HepG2 (cell line): ENCODE measurements around the gene CIAO2A. TPM values are rescaled to one million over a fixed set of nuclear protein-coding genes. Genes with fewer than 3 reads are reported as not detected.

Experiments
- ATAC-seq: fragments of 200-7000 bp; cut with Tn5 transposase; 3 replicates; pipeline ENCODE4 v1.9.1; 2020; ENCODE audit warnings: mild to moderate bottlenecking, moderate library complexity
- BruUV-seq: library from RNA; stranded (reverse); fragments of 400-500 nt; replicated peaks from 2 replicates; lab custom pipeline; 2021; lab: Mats Ljungman, UMichigan
- CTCF ChIA-PET: fragments of 300-600 bp; formaldehyde crosslinking; extraction: SDS; loops from one replicate; lab custom pipeline; 2021; ENCODE audit warnings: low total read pairs, inconsistent platforms, low intra/inter-chr PET ratio; lab: Yijun Ruan, JAX
- POLR2A ChIA-PET: fragments of 350-600 bp; sonication (Branson Sonifier 250); formaldehyde crosslinking; loops from one replicate; lab custom pipeline; 2020; ENCODE audit warnings: antibody characterized with exemption, inconsistent platforms; lab: Yijun Ruan, JAX
- DNase-seq: peaks from one replicate; pipeline ENCODE4 v3.0.0-alpha.2; 2015; ENCODE audit warnings: low spot score
- FAIRE-seq: peaks from 3 replicates; lab custom pipeline; 2011; peaks lifted over from hg19 to GRCh38; lab: Jason Lieb, UNC
- H2AFZ ChIP-seq: one replicate; pipeline ENCODE4 v1.6.1; 2011; ENCODE audit warnings: low read length, inconsistent platforms
- H3K27ac ChIP-seq: fragments of 300-600 bp; 3 replicates; pipeline ENCODE4 v1.8.0; 2011; ENCODE audit warnings: mixed run types, mild to moderate bottlenecking, mixed read lengths, low read length, inconsistent platforms; ENCODE audit not compliant: insufficient read depth; ENCODE audit errors: extremely low read length
- H3K27me3 ChIP-seq, 2 experiments: fragments of 200-600 bp in 1 of 2; 2 replicates in 1 of 2; 3 replicates in 1 of 2; pipeline versions ENCODE4 v1.6.0 to v1.8.0; 2011; ENCODE audit warnings: low read length in 2 of 2, mild to moderate bottlenecking in 2 of 2, moderate library complexity in 2 of 2, inconsistent platforms in 1 of 2; ENCODE audit not compliant: insufficient read depth in 2 of 2, control insufficient read depth in 1 of 2
- H3K36me3 ChIP-seq, 2 experiments: fragments of 200-600 bp in 1 of 2; replicated peaks in 1 of 2; 2 replicates in 1 of 2; 3 replicates in 1 of 2; pipeline versions ENCODE4 v1.5.1 to v1.8.0; 2011; ENCODE audit warnings: low read length in 2 of 2, inconsistent platforms in 1 of 2; ENCODE audit not compliant: insufficient read depth in 2 of 2, control insufficient read depth in 1 of 2
- H3K4me1 ChIP-seq: 2 replicates; pipeline ENCODE4 v1.5.1; 2012; ENCODE audit warnings: low read length, inconsistent platforms; ENCODE audit not compliant: insufficient read depth
- H3K4me2 ChIP-seq: 2 replicates; pipeline ENCODE4 v1.6.0; 2011; ENCODE audit warnings: low read depth, low read length, inconsistent platforms
- H3K4me3 ChIP-seq, 3 experiments: fragments of 200-600 bp in 1 of 3; sonication (generic), shearing (Covaris generic) in 1 of 3; replicated peaks in 1 of 3; 2 replicates each; pipeline ENCODE4 v1.5.1; 2011 to 2016; ENCODE audit warnings: low read length in 3 of 3, inconsistent platforms in 2 of 3, low read depth in 2 of 3, mild to moderate bottlenecking in 2 of 3, control low read depth in 1 of 3, mixed read lengths in 1 of 3; ENCODE audit not compliant: insufficient read depth in 1 of 3
- H3K79me2 ChIP-seq: one replicate; pipeline ENCODE4 v1.6.1; 2011; ENCODE audit warnings: low read length, inconsistent platforms; ENCODE audit not compliant: insufficient read depth
- H3K9ac ChIP-seq: 2 replicates; pipeline ENCODE4 v1.6.0; 2011; ENCODE audit warnings: mild to moderate bottlenecking, low read depth, low read length, inconsistent platforms; ENCODE audit not compliant: insufficient read depth
- H3K9me3 ChIP-seq: 2 replicates; pipeline ENCODE4 v1.5.1; 2012; ENCODE audit warnings: mild to moderate bottlenecking, low read length
- H4K20me1 ChIP-seq: 2 replicates; pipeline ENCODE4 v1.6.0; 2011; ENCODE audit warnings: inconsistent platforms, mild to moderate bottlenecking, low read length, moderate library complexity; ENCODE audit not compliant: insufficient read depth
- CC2D1A ChIP-seq: sonication (generic); formaldehyde crosslinking; IDR thresholded peaks from 2 replicates; pipeline ENCODE4 v1.8.1; 2023; ENCODE audit warnings: mild to moderate bottlenecking, missing genetic modification reagents
- CSRNP1 ChIP-seq: sonication (generic); formaldehyde crosslinking; IDR thresholded peaks from 2 replicates; pipeline ENCODE4 v1.8.1; 2023; ENCODE audit warnings: mild to moderate bottlenecking, missing genetic modification reagents
- GFI1 ChIP-seq: sonication (generic); formaldehyde crosslinking; IDR thresholded peaks from 2 replicates; pipeline ENCODE4 v1.5.0; 2020; ENCODE audit warnings: missing genetic modification reagents, mild to moderate bottlenecking, borderline replicate concordance
- NCOA5 ChIP-seq: sonication (generic); formaldehyde crosslinking; IDR thresholded peaks from 2 replicates; pipeline ENCODE4 v1.4.0; 2020; ENCODE audit warnings: missing genetic modification reagents
- POGK ChIP-seq: sonication (generic); formaldehyde crosslinking; conservative IDR thresholded peaks from 2 replicates; pipeline ENCODE4 v1.8.0; 2022; ENCODE audit warnings: mild to moderate bottlenecking, moderate library complexity, missing genetic modification reagents
- ZBTB37 ChIP-seq: sonication (generic); formaldehyde crosslinking; IDR thresholded peaks from 2 replicates; pipeline ENCODE4 v1.4.0; 2020; ENCODE audit warnings: mild to moderate bottlenecking, missing genetic modification reagents
- ZIK1 ChIP-seq: sonication (generic); formaldehyde crosslinking; IDR thresholded peaks from 2 replicates; pipeline ENCODE4 v1.5.0; 2020; ENCODE audit warnings: mild to moderate bottlenecking, low read depth, missing genetic modification reagents, borderline replicate concordance
- ZNF180 ChIP-seq: sonication (generic); formaldehyde crosslinking; IDR thresholded peaks from 2 replicates; pipeline ENCODE4 v1.4.0; 2020; ENCODE audit warnings: low read depth, missing genetic modification reagents, borderline replicate concordance
- ZNF431 ChIP-seq: sonication (generic); formaldehyde crosslinking; IDR thresholded peaks from 2 replicates; pipeline ENCODE4 v1.9.0; 2022; ENCODE audit warnings: missing genetic modification reagents, low read depth, mild to moderate bottlenecking, borderline replicate concordance
- ZNF577 ChIP-seq: sonication (generic); formaldehyde crosslinking; IDR thresholded peaks from 2 replicates; pipeline ENCODE4 v1.4.0; 2020; ENCODE audit warnings: mild to moderate bottlenecking, low read depth, missing genetic modification reagents, borderline replicate concordance
- ZNF639 ChIP-seq: conservative IDR thresholded peaks from 2 replicates; pipeline ENCODE4 v1.6.1; 2018; ENCODE audit warnings: missing genetic modification reagents
- WGBS: methylation state at CpG from one replicate; pipeline ENCODE4 v1.1.6; 2017; ENCODE audit warnings: low lambda C conversion rate; 5-methylcytosine and 5-hydroxymethylcytosine counted together
- in situ Hi-C: cut with HindIII; loops from 2 replicates; pipeline ENCODE4 v1.10.0; 2017; ENCODE audit warnings: low pct_unique_long_range_greater_than_20kb; ENCODE audit not compliant: extremely low pct_ligation_motif_present
- intact Hi-C: fragments of 100-400 bp; cut with micrococcal nuclease; formaldehyde crosslinking; loops from one replicate; pipeline ENCODE4 v1.10.0; 2022; ENCODE audit not compliant: unreplicated experiment
- polyA plus RNA-seq, 8 experiments: library from polyadenylated mRNA; depleted of rRNA in 3 of 8; stranded (reverse) in 7 of 8; unstranded in 1 of 8; fragments of >200 nt; fragmentation: Illumina TruSeq in 4 of 8; extraction: Trizol in 4 of 8; gene quantifications; 2 replicates each; pipeline versions ENCODE4 v1.2.1 to v1.2.3, GENCODE V29; 2011 to 2016; ENCODE audit warnings: low read depth in 4 of 8, missing spikeins in 1 of 8, mixed read lengths in 1 of 8; ENCODE audit not compliant: insufficient read depth in 1 of 8
- total RNA-seq, 5 experiments: library from RNA; depleted of rRNA; stranded (reverse); fragments of >200 nt; fragmentation: Illumina TruSeq; extraction: Trizol; gene quantifications; 2 replicates each; pipeline ENCODE4 v1.2.3, GENCODE V29; 2016; ENCODE audit warnings: low read depth in 1 of 5

CIAO2A gene
- total and polyA plus RNA-seq, 2 of the 13 experiments (the other 11 are each of a cell fraction or from before 2014, with no cell fraction given), result 83.0 to 100 TPM

GRCh38 chr15:64121614-64122013 lies 28.0 kb upstream of the CIAO2A start:
- ATAC-seq, result no peak
- CTCF ChIA-PET, result no interaction called here
- no peak for TF ChIP-seq ZIK1
- no peak for TF ChIP-seq ZNF180 (CRISPR knock-in tag)
- no peak for TF ChIP-seq CC2D1A (CRISPR knock-in tag)
- no peak for TF ChIP-seq CSRNP1 (CRISPR knock-in tag)
- TF ChIP-seq ZBTB37 (CRISPR knock-in tag), result no peak
- no peak for TF ChIP-seq ZNF577
- no peak for TF ChIP-seq ZNF639 (CRISPR knock-in tag)
- TF ChIP-seq NCOA5 (CRISPR knock-in tag), result no peak
- TF ChIP-seq POGK (CRISPR knock-in tag), result no peak
- TF ChIP-seq GFI1 (CRISPR knock-in tag), result no peak
- TF ChIP-seq ZNF431 (CRISPR knock-in tag), result no peak

More at GRCh38 chr15:64121614-64122013, 28.0 kb upstream of the CIAO2A start:
- intact Hi-C loops (no loop called here), in situ Hi-C loops (no loop called here)
- no peak overlapping the region for H3K4me2 ChIP-seq
- H3K27ac ChIP-seq, result no peak overlapping the region
- H3K4me1 ChIP-seq, result no peaks in the 10 kb centered on the region
- WGBS, result 94% methylated on average over 4 of the region's 4 CpGs
- BruUV-seq, result no TSS peak
- no peak for DNase-seq
- no peak overlapping the region for H3K9ac ChIP-seq
- H3K9me3 ChIP-seq, result no peaks in the 10 kb centered on the region
- H3K27me3 ChIP-seq, result no peaks in the 10 kb centered on the region
- POLR2A ChIA-PET, result no interaction called here
- H3K36me3 ChIP-seq, result peaks cover 24 to 83% of the 10 kb centered on the region in 2 experiments
- peaks cover 3% of the 10 kb centered on the region for H3K79me2 ChIP-seq
- H4K20me1 ChIP-seq, result no peaks in the 10 kb centered on the region
- H3K4me3 ChIP-seq, result no peak overlapping the region
- H2AFZ ChIP-seq, result no peak overlapping the region
- FAIRE-seq, result no peak
